CD4-positive, alpha-beta T cell treated with Interleukin-15 for 4 hours (primary cell): ENCODE results near the gene ABHD14A.
"Not testable (repeated sequence)": the region's sequence is repeated elsewhere in the genome, so short reads cannot be mapped to it uniquely, and the experiment has no call there.

Experiments used
- DNase-seq: peaks from one replicate; pipeline ENCODE4 v3.0.0-alpha.2; 2020; ENCODE audit warnings: low spot score

ABHD14A gene

GRCh38 chr3:51974963-51975851, at the start of gene ABHD14A:
Gene ABHD14A, plus strand, starts transcription at chr3:51975064. Its CDS starts 72 bp downstream, at chr3:51975136.
- DNase-seq, result peak; percentile 73

GRCh38 chr3:51927061-51927977, 47.5 kb upstream of the ABHD14A start:
- no peak for DNase-seq

- no peak for DNase-seq
Measured at GRCh38 chr3:51928438-51928837, 46.4 kb upstream of the ABHD14A start.

- DNase-seq, result not testable (repeated sequence)
Measured at GRCh38 chr3:51928981-51929380, 45.9 kb upstream of the ABHD14A start.

- no peak for DNase-seq
Measured at GRCh38 chr3:51929420-51930003, 45.4 kb upstream of the ABHD14A start.

GRCh38 chr3:51930439-51930838, 44.4 kb upstream of the ABHD14A start:
- DNase-seq, result no peak

GRCh38 chr3:51931756-51932155, 43.1 kb upstream of the ABHD14A start:
- DNase-seq, result no peak

- no peak for DNase-seq
Measured at GRCh38 chr3:51932471-51933370, 42.1 kb upstream of the ABHD14A start.

GRCh38 chr3:51933471-51934138, 41.3 kb upstream of the ABHD14A start:
- no peak for DNase-seq

GRCh38 chr3:51934139-51934850, 40.6 kb upstream of the ABHD14A start:
- DNase-seq, result no peak

GRCh38 chr3:51934991-51935885, 39.6 kb upstream of the ABHD14A start:
- DNase-seq, result no peak

- DNase-seq, result no peak
Measured at GRCh38 chr3:51935886-51936755, 38.7 kb upstream of the ABHD14A start.

GRCh38 chr3:51937014-51937413, 37.9 kb upstream of the ABHD14A start:
- DNase-seq, result no peak

GRCh38 chr3:51937611-51938450, 37.0 kb upstream of the ABHD14A start:
- DNase-seq, result no peak

GRCh38 chr3:51938780-51939425, 36.0 kb upstream of the ABHD14A start:
- DNase-seq, result no peak

GRCh38 chr3:51940648-51941462, 34.0 kb upstream of the ABHD14A start:
- no peak for DNase-seq
